GM18511 (cell line): Measurements from ENCODE around the gene SLC6A3.
A peak's percentile ranks its signal among the peaks of the same experiment; 100 is the strongest.
"Not testable (repeated sequence)": the region's sequence is repeated elsewhere in the genome, so short reads cannot be mapped to it uniquely, and the experiment has no call there.

Source experiments
- ATAC-seq: cut with Tn5 transposase; IDR thresholded peaks from one replicate; pipeline ENCODE4 v1.9.1; 2021; ENCODE audit warnings: mild to moderate bottlenecking, moderate library complexity; ENCODE audit not compliant: unreplicated experiment

The SLC6A3 gene

GRCh38 chr5:1375871-1376810 lies 69.1 kb downstream of the SLC6A3 start:
- ATAC-seq = no peak

- ATAC-seq = no peak
Measured at GRCh38 chr5:1374679-1375055, 70.6 kb downstream of the SLC6A3 start.

- no peak for ATAC-seq
Measured at GRCh38 chr5:1374030-1374678, 71.1 kb downstream of the SLC6A3 start.

- ATAC-seq = not testable (repeated sequence)
Measured at GRCh38 chr5:1371972-1372342, 73.3 kb downstream of the SLC6A3 start.

GRCh38 chr5:1371218-1371971 lies 73.8 kb downstream of the SLC6A3 start:
- no peak for ATAC-seq

- ATAC-seq = no peak
Measured at GRCh38 chr5:1370006-1370405, 75.2 kb downstream of the SLC6A3 start.

- ATAC-seq = no peak
Measured at GRCh38 chr5:1368756-1369155, 76.5 kb downstream of the SLC6A3 start.

GRCh38 chr5:1368236-1368635 lies 77.0 kb downstream of the SLC6A3 start:
- no peak for ATAC-seq

- no peak for ATAC-seq
Measured at GRCh38 chr5:1367149-1367548, 78.1 kb downstream of the SLC6A3 start.

- peak; percentile 68 for ATAC-seq
Measured at GRCh38 chr5:1366514-1366913, 78.7 kb downstream of the SLC6A3 start.

GRCh38 chr5:1364211-1364610 lies 81.0 kb downstream of the SLC6A3 start:
- no peak for ATAC-seq

- no peak for ATAC-seq
Measured at GRCh38 chr5:1363581-1363980, 81.7 kb downstream of the SLC6A3 start.

GRCh38 chr5:1363160-1363559 lies 82.1 kb downstream of the SLC6A3 start:
- no peak for ATAC-seq

- ATAC-seq = no peak
Measured at GRCh38 chr5:1362242-1363015, 82.8 kb downstream of the SLC6A3 start.

- ATAC-seq = no peak
Measured at GRCh38 chr5:1360861-1361260, 84.4 kb downstream of the SLC6A3 start.

- not testable (repeated sequence) for ATAC-seq
Measured at GRCh38 chr5:1360367-1360766, 84.9 kb downstream of the SLC6A3 start.

- no peak for ATAC-seq
Measured at GRCh38 chr5:1359713-1360112, 85.5 kb downstream of the SLC6A3 start.

- ATAC-seq = no peak
Measured at GRCh38 chr5:1359031-1359645, 86.1 kb downstream of the SLC6A3 start.

GRCh38 chr5:1358726-1359025 lies 86.6 kb downstream of the SLC6A3 start:
- ATAC-seq = no peak

GRCh38 chr5:1357946-1358725 lies 87.1 kb downstream of the SLC6A3 start:
- ATAC-seq = no peak
